Activated CD8-positive, alpha-beta memory T cell treated with anti-CD3 and anti-CD28 coated beads, Interleukin-2, amount 50 U/mL, for 48 hours (primary cell): Measurements from ENCODE around the gene FMN1.

Experiments used
- DNase-seq: peaks from one replicate; pipeline ENCODE4 v3.0.0-alpha.2; 2020

FMN1 gene

DNA sequence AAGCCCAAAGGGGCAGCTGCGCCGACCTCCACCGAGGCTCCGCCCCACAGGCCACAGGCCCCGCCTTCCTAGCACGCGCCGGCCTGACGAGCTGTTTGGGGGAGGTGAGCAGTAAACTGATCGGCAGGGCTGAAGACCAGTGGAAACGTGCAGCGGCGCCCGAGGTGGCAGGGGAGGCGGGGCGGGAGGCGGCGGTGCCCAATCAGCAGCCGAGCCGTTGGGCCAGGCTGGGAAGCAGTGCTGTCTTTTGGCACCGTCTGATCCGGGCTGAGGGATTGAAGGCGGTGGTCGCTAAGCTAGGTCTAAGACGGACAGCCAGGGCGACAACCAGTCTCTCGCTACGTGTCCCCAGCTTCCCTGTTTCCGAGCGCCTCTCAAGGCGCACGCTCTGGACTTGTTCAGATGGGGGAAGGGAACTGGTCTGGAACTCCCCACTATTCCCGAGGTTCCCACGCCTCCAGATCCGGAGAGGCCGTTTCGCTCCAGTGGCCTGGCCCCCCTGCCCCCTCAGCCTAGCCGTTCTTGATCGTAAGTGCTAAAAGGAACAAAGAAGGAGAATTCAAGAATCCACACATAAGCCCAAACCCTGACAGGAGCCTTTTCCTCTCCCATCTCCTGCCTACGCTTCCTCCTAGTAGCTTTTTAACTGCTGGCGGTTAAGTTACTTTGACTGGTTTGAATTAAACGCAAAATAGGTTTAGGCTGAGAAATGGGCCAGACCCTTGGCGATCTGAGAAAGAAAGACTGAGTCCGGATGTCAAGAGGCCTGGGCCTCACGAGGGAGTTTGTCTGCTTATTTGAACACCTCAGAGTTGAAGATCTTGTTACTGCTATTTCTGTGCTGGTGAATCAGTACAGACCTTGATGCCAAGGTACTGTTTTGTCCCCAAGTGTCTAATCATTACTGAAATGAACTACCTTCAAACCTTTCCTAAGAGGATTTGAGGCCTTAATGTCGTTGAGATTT lies at the start of gene FMN1:
FMN1 (minus strand) TSS at position 11 of the 967 bp plus-strand sequence. CDS start 39,800 bp downstream, outside the sequence.
- peak; percentile 94 for DNase-seq

- DNase-seq, result no peak
Measured at GRCh38 chr15:33243869-33244268, 49.4 kb upstream of the FMN1 start.

DNA sequence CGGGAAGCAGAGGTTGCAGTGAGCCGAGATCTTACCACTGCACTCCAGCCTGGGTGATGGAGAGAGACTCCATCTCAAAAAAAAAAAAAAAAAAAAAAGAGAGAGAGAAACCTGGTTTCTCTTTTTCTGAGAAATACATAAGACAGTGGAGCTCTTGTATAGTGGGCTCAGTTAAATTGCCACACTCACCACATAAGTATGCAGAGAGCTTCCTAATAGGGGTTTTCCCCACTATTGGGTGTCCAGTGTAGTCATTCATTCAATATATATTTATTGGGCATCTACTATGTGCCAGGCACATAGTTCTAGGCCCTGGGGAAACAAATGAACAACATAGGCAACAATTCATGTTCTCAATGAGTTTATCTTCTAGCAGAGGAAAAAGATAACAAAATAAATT lies 48.9 kb upstream of the FMN1 start:
- DNase-seq, result no peak

DNA sequence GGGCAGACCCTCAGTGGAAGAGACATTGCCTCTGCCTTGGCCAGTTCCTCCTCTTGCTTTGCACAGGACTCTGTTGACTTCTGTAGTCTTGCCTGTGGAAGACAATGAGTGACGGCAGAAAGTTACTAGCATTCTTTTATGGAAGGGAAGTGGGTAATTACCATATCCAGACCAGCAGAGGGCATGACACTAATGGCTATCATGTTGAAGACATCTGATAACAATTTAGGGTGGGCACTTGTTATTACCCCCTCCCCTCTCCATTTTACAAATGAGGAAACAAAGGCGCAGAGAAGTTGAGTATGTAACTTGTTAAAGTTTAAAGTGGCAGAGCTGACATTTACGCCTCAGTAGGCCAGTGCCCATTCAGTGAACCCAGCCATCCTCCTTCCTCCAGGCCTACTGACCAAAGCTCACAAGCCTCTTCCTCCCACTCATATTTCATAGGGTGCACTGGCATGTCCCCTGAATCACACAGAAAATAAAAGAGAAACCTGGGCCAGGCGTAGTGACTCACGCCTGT lies 48.2 kb upstream of the FMN1 start:
- no peak for DNase-seq

- no peak for DNase-seq
Measured at GRCh38 chr15:33242165-33242564, 47.7 kb upstream of the FMN1 start.

- DNase-seq, result no peak
Measured at GRCh38 chr15:33236841-33237509, 42.5 kb upstream of the FMN1 start.

DNA sequence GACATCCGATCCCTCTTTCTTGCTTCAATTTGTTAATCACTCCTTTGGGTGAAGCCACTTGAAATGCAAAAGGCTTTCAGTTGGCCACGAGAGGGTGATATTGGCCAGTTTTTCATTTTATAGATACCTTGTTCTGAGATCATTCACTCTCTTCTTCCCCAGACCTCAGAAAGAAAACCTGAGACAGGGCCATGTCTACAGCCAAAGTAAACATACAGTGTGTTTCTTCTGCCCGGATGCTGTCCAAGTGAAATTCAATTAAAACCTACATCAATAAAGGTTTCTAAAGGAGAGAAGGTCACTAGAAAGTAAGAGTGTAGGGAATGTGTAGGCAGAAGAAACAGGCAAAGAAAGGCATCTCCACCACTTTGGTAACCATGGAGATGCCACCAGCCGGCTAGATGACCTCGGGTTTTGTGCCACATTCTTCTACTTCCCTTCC lies 39.5 kb upstream of the FMN1 start:
- no peak for DNase-seq

GRCh38 chr15:33226559-33227181 lies 32.2 kb upstream of the FMN1 start:
- peak; percentile 65 for DNase-seq

GRCh38 chr15:33218071-33218491 lies 23.6 kb upstream of the FMN1 start:
- no peak for DNase-seq

- no peak for DNase-seq
Measured at GRCh38 chr15:33215941-33216872, 21.7 kb upstream of the FMN1 start.

- no peak for DNase-seq
Measured at GRCh38 chr15:33211176-33211808, 16.8 kb upstream of the FMN1 start.

GRCh38 chr15:33209575-33210481 lies 15.3 kb upstream of the FMN1 start:
- DNase-seq, result no peak

- no peak for DNase-seq
Measured at GRCh38 chr15:33207646-33208045, 13.1 kb upstream of the FMN1 start.

DNA sequence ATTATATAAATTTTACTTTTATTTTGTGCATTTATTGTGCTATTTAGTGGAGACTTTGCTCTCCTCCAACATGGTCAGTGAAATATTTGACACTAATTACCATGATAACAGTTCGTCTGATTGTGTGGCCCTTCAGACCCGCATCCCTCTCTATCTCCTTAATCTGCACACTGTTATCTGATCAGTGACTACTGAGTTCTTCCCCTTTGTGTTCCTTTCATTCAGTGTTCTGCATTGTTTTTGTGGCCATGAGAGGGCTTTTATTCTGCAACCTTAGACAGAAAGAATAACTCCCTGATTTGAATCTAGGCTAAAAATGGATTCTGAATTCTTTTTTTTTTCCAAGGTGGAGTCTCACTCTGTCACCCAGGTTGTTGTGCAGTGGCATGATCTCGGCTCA lies 11.9 kb upstream of the FMN1 start:
- DNase-seq, result no peak

DNA sequence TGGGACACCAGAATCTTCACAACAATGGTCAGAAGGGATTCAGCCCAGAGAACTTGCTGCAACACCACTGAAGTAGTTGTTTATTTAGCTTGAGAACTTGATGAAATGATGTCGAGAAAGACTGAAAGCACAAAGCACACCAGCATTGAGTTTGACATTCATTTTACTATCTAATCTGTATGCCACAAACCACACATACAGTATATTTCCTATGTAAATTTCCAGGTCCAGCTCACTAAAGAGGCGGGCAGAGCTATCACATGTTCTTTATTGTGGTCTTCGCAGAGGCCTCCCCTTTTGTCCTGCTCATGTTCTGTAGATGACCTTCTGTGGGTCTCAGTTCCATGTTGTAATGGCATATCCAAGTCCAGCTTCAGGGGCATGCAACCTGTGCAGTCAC lies 10.4 kb upstream of the FMN1 start:
- DNase-seq, result no peak

DNA sequence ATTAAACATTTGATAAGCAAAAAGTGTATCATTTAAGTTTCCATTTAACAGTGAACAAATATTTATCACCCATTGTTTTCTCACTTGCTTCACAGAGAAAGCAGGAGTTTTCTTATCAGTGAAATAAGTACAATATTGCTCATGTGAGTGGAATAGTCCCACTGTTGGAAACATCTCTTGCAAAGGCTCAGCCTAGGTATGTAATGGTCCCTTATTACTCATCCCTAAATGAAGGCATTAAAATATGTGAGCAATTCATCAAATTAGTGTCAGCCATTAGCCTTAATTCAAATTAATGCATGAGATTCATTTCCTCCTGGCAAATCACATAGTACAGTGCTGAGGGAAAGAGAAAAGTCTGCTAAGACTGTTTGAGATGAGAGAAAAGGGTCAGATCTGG lies 9.6 kb upstream of the FMN1 start:
- no peak for DNase-seq

GRCh38 chr15:33201491-33202231 lies 7.1 kb upstream of the FMN1 start:
- peak; percentile 79 for DNase-seq

DNA sequence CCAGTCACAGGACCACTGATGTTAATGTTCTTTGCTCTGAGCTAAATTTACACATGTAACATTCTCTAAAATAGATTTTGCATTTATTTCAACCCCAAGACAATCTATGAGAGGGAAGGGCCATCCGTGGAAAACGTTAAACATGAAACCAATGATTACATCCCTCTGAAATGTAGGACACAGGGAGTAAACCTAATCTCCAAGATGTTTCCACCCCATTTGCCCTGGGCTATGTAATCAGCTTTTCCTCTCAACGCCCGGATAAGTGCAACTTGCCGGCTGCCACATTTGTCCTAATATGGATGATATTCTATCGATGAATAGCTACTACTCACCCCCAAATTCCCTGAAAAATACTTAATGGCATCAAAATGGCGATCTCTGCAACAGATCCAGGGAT lies 6.4 kb upstream of the FMN1 start:
- no peak for DNase-seq

DNA sequence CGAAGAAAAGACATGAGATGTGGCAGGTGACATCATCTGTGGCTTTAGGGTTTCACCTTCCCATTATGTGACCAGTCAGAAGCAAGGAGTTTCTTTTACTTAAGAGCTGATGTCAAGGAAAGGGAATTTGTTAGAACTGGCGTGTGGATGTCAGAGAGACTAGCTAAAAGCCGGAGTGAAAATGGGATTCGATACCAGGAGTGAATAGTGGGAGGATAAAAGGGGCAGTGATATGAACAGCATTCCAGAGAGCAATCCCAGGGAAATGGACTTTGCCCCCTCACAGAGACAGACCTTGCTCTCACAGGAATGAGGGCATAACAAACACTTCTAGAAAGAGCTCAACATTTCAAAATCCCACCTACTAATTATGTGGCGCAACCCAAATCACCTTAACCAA lies 5.9 kb upstream of the FMN1 start:
- DNase-seq, result no peak

DNA sequence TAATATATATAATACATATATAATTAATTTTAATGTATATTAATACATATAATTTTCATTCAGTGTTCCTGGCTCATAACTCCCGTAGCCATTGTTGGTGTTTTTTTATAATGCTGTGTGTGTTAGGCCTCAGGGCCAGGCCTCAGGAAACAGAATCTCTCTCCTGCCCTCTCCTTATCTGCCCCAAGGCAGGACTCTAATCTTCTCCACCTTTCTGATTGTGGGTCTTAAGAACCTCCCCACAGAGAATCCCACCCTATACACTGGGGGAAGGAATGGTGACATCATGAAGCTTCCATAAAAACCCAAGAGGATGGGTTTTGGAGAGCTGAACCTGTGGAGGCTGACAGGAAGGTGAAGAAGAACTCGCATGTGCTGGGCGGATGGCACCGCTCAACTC lies 4.0 kb upstream of the FMN1 start:
- DNase-seq, result no peak
